Measurements from ENCODE around the gene LRGUK. TPM values are rescaled to one million over a fixed set of nuclear protein-coding genes. Genes with fewer than 3 reads are reported as not detected.
A peak's percentile ranks its signal among the peaks of the same experiment; 100 is the strongest.
"Not testable (repeated sequence)": the region's sequence is repeated elsewhere in the genome, so short reads cannot be mapped to it uniquely, and the experiment has no call there.

The LRGUK gene
- total and polyA plus RNA-seq, 12 donors: 0.14 to 1.9 (median 0.53) TPM

DNA sequence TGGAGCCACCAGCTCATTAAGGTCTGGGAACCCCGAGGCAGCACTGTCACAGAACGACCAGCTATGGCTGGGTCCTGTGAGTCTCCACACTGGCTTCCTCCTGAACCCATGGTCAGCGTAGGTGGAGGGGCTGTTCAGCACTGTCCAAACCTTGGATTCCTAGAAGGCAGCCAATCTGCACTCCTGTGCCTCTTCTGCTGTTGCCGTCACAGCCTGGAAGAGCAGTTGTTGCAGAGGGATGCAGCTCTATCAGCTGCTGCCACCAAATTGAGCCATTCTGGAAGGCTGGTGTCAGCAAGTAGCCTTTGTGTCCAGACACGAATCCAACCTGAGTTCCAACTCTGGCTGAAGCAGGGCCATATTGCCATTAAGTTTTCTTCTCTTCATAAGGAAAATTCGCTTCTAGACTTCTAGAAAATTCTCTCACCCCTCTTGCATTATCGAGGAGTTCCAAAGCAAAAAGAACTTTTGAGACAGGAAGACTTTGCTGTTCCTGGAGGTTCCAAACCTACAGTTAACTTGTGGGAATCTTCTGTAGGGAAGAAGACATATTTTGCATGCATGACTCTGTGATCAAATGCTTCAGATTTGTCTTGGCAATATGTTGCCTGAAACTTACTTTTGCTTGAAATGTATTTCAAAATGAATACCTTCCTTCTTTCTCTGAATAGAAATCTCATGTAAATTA, 84.0 kb downstream of the LRGUK start:
- DNase-seq: no peak
- TF ChIP-seq POLR2A (IDR thresholded peaks at IDR 0.05) (no peak), CTCF (IDR thresholded peaks at IDR 0.05) (no peak)
- H3K27ac ChIP-seq: no peak overlapping the region
- intact Hi-C loops (cut with DNase I): no loop called here
- H3K4me3 ChIP-seq: no peak overlapping the region
- 78 to 94% (median 88%) methylated on average over 4 to 7 of the region's 7 CpGs for WGBS, 4 donors
- no peaks in the 10 kb centered on the region for H3K27me3 ChIP-seq
- no peaks in the 10 kb centered on the region for H3K4me1 ChIP-seq (replicated peaks in 1 of 2)
- no peaks in the 10 kb centered on the region for H3K9me3 ChIP-seq (replicated peaks in 1 of 3)
- H3K36me3 ChIP-seq (replicated peaks in 1 of 2): no peaks in the 10 kb centered on the region

DNA sequence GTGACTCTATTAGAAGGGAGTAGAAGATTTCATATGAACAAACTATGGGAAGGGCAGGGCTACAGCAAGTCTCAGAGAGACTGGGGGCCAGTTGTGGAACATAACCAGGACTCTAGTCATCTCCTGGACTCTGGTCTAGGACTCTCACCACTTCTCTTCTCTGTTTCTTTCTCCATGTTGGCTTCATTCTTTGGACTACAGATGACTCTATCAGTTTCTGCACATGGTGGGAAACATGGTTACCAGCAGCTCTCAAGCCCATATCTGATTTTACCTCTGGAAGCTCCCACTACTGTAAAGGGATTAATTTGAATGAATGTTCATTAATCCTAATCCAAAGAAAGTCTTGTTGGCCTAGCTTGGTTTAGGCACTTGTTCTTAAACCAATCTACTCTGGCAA, 84.7 kb downstream of the LRGUK start:
- TF ChIP-seq CTCF (IDR thresholded peaks at IDR 0.05): no peak
- TF ChIP-seq POLR2A (IDR thresholded peaks at IDR 0.05): no peak
- DNase-seq: no peak
- H3K36me3 ChIP-seq (replicated peaks in 1 of 2): no peaks in the 10 kb centered on the region
- no peak overlapping the region for H3K27ac ChIP-seq
- no peaks in the 10 kb centered on the region for H3K9me3 ChIP-seq (replicated peaks in 1 of 3)
- intact Hi-C loops (cut with DNase I): no loop called here
- H3K27me3 ChIP-seq: no peaks in the 10 kb centered on the region
- H3K4me1 ChIP-seq (replicated peaks in 1 of 2): no peaks in the 10 kb centered on the region
- H3K4me3 ChIP-seq: no peak overlapping the region

GRCh38 chr7:134212576-134213546, 85.7 kb downstream of the LRGUK start:
- Histone ChIP-seq H3K27me3 (no peaks in the 10 kb centered on the region), H3K36me3 (replicated peaks in 1 of 2) (no peaks in the 10 kb centered on the region), H3K9me3 (replicated peaks in 1 of 3) (no peaks in the 10 kb centered on the region), H3K4me1 (replicated peaks in 1 of 2) (no peaks in the 10 kb centered on the region), H3K4me3 (no peak overlapping the region), H3K27ac (no peak overlapping the region)
- TF ChIP-seq CTCF (IDR thresholded peaks at IDR 0.05): no peak
- no peak for TF ChIP-seq POLR2A (IDR thresholded peaks at IDR 0.05)
- intact Hi-C loops (cut with DNase I): no loop called here
- peak in 5 of 7 donors; percentile 11 to 39 (median 25) for DNase-seq
- 55 to 68% (median 62%) methylated on average over 13 of the region's 13 CpGs for WGBS, 4 donors

GRCh38 chr7:134220236-134220635, 93.1 kb downstream of the LRGUK start:
- H3K36me3 ChIP-seq (replicated peaks in 1 of 2): no peaks in the 10 kb centered on the region
- WGBS, 4 donors: 84 to 90% (median 86%) methylated on average over 3 of the region's 3 CpGs

DNA sequence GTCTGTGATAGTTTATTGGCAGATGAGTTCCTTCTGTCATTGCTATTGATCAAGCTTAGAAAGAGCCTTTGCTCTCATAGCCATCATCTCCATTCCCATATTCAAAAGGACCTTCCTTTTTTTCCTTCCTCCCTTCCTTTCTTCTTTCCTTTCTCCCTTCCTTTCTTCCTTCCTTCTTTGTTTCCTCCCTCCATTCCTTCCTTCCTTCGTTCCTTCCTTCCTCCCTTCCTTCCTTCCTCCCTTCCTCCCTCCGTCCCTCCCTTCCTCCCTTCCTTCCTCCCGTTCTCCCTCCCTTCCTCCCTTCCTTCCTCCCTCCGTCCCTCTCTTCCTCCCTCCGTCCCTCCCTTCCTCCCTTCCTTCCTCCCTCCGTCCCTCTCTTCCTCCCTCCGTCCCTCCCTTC, 104.2 kb downstream of the LRGUK start:
- H3K4me3 ChIP-seq; DNase-seq; H3K36me3 ChIP-seq (replicated peaks in 1 of 2); H3K9me3 ChIP-seq (replicated peaks in 1 of 3); H3K27me3 ChIP-seq; intact Hi-C loops (cut with DNase I); H3K4me1 ChIP-seq (replicated peaks in 1 of 2); H3K27ac ChIP-seq: not testable (repeated sequence)
- WGBS, 4 donors: 73 to 83% (median 78%) methylated on average over 5 to 7 of the region's 7 CpGs

More at GRCh38 chr7:134220236-134220635, 93.1 kb downstream of the LRGUK start:
- H3K4me1 ChIP-seq (replicated peaks in 1 of 2): no peaks in the 10 kb centered on the region
- no peaks in the 10 kb centered on the region for H3K9me3 ChIP-seq (replicated peaks in 1 of 3)
- no peak overlapping the region for H3K4me3 ChIP-seq
- H3K27me3 ChIP-seq: no peaks in the 10 kb centered on the region
- TF ChIP-seq CTCF (IDR thresholded peaks at IDR 0.05): no peak
- no peak for DNase-seq
- intact Hi-C loops (cut with DNase I): no loop called here
- no peak overlapping the region for H3K27ac ChIP-seq
